DMS79 treated with DMSO at 0.1 percent for 48 hours (cell line): ENCODE measurements around the gene CAMKMT.
"Not testable (repeated sequence)": the region's sequence is repeated elsewhere in the genome, so short reads cannot be mapped to it uniquely, and the experiment has no call there.

Experiments used
- DNase-seq: peaks from one replicate; lab custom pipeline; 2025; lab: John Stamatoyannopoulos, UW

CAMKMT gene

GRCh38 chr2:44550561-44550960 is 188.8 kb downstream of the CAMKMT start:
- no peak for DNase-seq

- no peak for DNase-seq
Measured at GRCh38 chr2:44551497-44551896, 189.8 kb downstream of the CAMKMT start.

- DNase-seq: no peak
Measured at GRCh38 chr2:44553456-44553855, 191.7 kb downstream of the CAMKMT start.

GRCh38 chr2:44555700-44556099 is 194.0 kb downstream of the CAMKMT start:
- DNase-seq: no peak

- no peak for DNase-seq
Measured at GRCh38 chr2:44559108-44559507, 197.4 kb downstream of the CAMKMT start.

- DNase-seq: no peak
Measured at GRCh38 chr2:44560352-44560751, 198.6 kb downstream of the CAMKMT start.

- DNase-seq: no peak
Measured at GRCh38 chr2:44560941-44561340, 199.2 kb downstream of the CAMKMT start.

GRCh38 chr2:44562737-44563136 is 201.0 kb downstream of the CAMKMT start:
- no peak for DNase-seq

- DNase-seq: no peak
Measured at GRCh38 chr2:44564752-44565151, 203.0 kb downstream of the CAMKMT start.

GRCh38 chr2:44566059-44566458 is 204.3 kb downstream of the CAMKMT start:
- no peak for DNase-seq

GRCh38 chr2:44569491-44569890 is 207.7 kb downstream of the CAMKMT start:
- DNase-seq: no peak

- DNase-seq: no peak
Measured at GRCh38 chr2:44570271-44570670, 208.5 kb downstream of the CAMKMT start.

GRCh38 chr2:44570777-44571176 is 209.0 kb downstream of the CAMKMT start:
- DNase-seq: no peak

GRCh38 chr2:44572196-44572900 is 210.6 kb downstream of the CAMKMT start:
- no peak for DNase-seq

- no peak for DNase-seq
Measured at GRCh38 chr2:44573996-44574395, 212.2 kb downstream of the CAMKMT start.

GRCh38 chr2:44578471-44579093 is 216.8 kb downstream of the CAMKMT start:
- DNase-seq: no peak

- DNase-seq: no peak
Measured at GRCh38 chr2:44579115-44579836, 217.5 kb downstream of the CAMKMT start.

- no peak for DNase-seq
Measured at GRCh38 chr2:44579837-44580230, 218.1 kb downstream of the CAMKMT start.

GRCh38 chr2:44580875-44581515 is 219.2 kb downstream of the CAMKMT start:
- DNase-seq: no peak

GRCh38 chr2:44582363-44583008 is 220.7 kb downstream of the CAMKMT start:
- no peak for DNase-seq

GRCh38 chr2:44595615-44596014 is 233.9 kb downstream of the CAMKMT start:
- not testable (repeated sequence) for DNase-seq
